OCI-LY3 (cell line): ENCODE data around the gene GAMT.

Experiments used
- H2AFZ ChIP-seq: fragments of 200-600, 300-600 bp; shearing (Covaris generic); 2 replicates; pipeline ENCODE4 v1.6.0; 2014; ENCODE audit warnings: antibody characterized with exemption, low read depth, low read length
- H3K27ac ChIP-seq: fragments of 200-600, 300-600 bp; sonication (generic); 2 replicates; pipeline ENCODE4 v1.5.1; 2014; ENCODE audit warnings: mild to moderate bottlenecking, low read length, moderate library complexity, mixed read lengths
- H3K27me3 ChIP-seq: fragments of 200-600, 300-600 bp; sonication (generic); 2 replicates; pipeline ENCODE4 v1.6.1; 2014; ENCODE audit warnings: low read depth, low read length, mixed read lengths
- H3K36me3 ChIP-seq: fragments of 200-600, 300-600 bp; sonication (generic); replicated peaks from 2 replicates; pipeline ENCODE3; 2014; ENCODE audit warnings: low read depth, low read length, mixed read lengths
- H3K4me1 ChIP-seq: fragments of 300-600, 200-600 bp; sonication (generic); 2 replicates; pipeline ENCODE4 v1.6.1; 2014; ENCODE audit warnings: low read length, mixed read lengths
- H3K4me2 ChIP-seq: fragments of 200-600, 300-600 bp; sonication (generic); 2 replicates; pipeline ENCODE4 v1.6.1; 2014; ENCODE audit warnings: low read length, mixed read lengths
- H3K4me3 ChIP-seq: fragments of 300-600, 200-600 bp; sonication (generic); 2 replicates; pipeline ENCODE4 v1.5.1; 2014; ENCODE audit warnings: antibody characterized with exemption, mild to moderate bottlenecking, low read length, moderate library complexity
- H3K79me2 ChIP-seq: fragments of 300-600, 200-600 bp; shearing (Covaris generic); 2 replicates; pipeline ENCODE4 v1.6.1; 2014; ENCODE audit warnings: mild to moderate bottlenecking, low read length, mixed read lengths
- H3K9ac ChIP-seq: fragments of 300-600, 200-600 bp; shearing (Covaris generic); 2 replicates; pipeline ENCODE4 v1.6.0; 2014; ENCODE audit warnings: mild to moderate bottlenecking, low read length, moderate library complexity
- H3K9me3 ChIP-seq: fragments of 200-600, 300-600 bp; shearing (Covaris generic); 2 replicates; pipeline ENCODE4 v1.6.1; 2014; ENCODE audit warnings: low read length, mixed read lengths; ENCODE audit not compliant: insufficient read depth
- H4K20me1 ChIP-seq: fragments of 200-600, 300-600 bp; sonication (generic); 2 replicates; pipeline ENCODE4 v1.6.1; 2016; ENCODE audit warnings: low read length, mixed read lengths; ENCODE audit not compliant: insufficient read depth
- CTCF ChIP-seq: fragments of 200-600, 300-600 bp; sonication (generic); IDR thresholded peaks from 2 replicates; pipeline ENCODE4 v1.5.1; 2014; ENCODE audit warnings: antibody characterized with exemption, low read length, low read depth
- EZH2phosphoT487 ChIP-seq: fragments of 200-600 bp; shearing (Covaris generic); IDR thresholded peaks from 2 replicates; pipeline ENCODE4 v1.6.1; 2018; ENCODE audit warnings: antibody characterized with exemption, mixed run types, low read depth

Gene GAMT

DNA sequence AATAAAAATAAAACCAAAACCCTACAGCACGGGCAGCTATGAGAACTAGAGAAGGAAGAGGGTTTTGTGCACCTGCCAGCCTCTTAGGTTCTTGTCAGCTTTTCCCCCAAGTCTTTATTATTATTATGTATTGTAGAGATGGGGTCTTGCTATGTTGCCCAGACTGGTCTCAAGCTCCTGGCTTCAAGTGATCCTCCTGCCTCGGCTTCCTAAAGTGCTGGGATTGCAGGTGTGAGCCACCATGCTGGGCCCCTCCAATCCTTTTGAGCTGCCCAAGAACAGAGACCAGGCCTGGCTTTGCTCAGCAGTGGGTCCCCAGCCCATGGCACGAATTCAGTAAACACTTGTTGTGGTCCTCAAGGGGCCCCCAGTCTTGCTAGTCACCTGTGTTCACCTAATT lies 19.1 kb downstream of the GAMT start:
- no peak overlapping the region for H3K4me2 ChIP-seq
- H3K36me3 ChIP-seq: peaks cover 5% of the 10 kb centered on the region
- no peaks in the 10 kb centered on the region for H3K9me3 ChIP-seq
- no peaks in the 10 kb centered on the region for H3K27me3 ChIP-seq
- H4K20me1 ChIP-seq: no peaks in the 10 kb centered on the region
- no peak for TF ChIP-seq CTCF
- TF ChIP-seq EZH2phosphoT487: no peak
- no peak overlapping the region for H2AFZ ChIP-seq
- H3K27ac ChIP-seq: no peak overlapping the region
- H3K79me2 ChIP-seq: peaks cover 33% of the 10 kb centered on the region
- H3K9ac ChIP-seq: no peak overlapping the region
- H3K4me3 ChIP-seq: no peak overlapping the region
- H3K4me1 ChIP-seq: peaks cover 11% of the 10 kb centered on the region

- H3K4me2 ChIP-seq: no peak overlapping the region
- H3K27ac ChIP-seq: no peak overlapping the region
Observed at GRCh38 chr19:1379961-1380489, 21.3 kb downstream of the GAMT start.

DNA sequence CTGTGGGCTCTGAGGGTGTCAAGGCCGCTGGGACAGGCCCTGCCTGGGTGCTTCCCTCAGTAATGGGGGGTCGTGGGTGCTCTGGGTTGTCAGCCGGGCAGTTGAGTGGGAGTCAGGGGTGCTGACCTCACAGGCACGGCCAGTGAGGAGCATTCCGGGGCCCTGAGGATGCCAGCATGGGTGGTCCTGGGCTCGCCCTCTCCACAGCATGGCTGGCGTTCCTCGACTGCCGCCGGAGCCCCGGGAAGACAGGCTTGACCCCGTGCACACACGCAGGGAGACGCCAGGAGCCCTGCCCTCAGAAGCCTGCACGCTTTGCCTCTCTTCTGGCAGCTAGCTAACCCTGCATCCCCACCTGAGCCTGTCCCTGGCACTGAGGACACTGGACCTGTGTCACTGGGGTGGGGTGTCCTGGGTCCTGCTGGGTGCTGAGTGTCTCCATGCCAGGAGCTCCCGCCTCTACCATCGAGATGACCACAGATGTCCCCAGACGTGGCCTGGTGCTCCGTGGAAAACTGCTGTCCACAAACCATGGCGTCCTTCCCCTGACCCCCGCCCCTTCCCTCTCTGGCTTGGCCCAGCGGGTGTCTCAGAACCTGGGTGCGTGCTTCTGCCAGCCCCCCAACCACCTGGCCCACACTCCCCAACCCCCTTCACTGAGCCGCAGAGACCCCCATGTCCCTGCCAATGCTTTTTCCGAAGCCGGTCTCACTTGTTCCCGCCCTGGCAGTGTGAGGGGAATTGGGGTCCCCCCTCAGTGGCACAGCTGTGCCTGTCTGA lies 22.0 kb downstream of the GAMT start:
- Histone ChIP-seq H3K4me1 (peaks cover 5% of the 10 kb centered on the region), H3K9me3 (no peaks in the 10 kb centered on the region), H3K9ac (no peak overlapping the region), H3K27ac (no peak overlapping the region), H4K20me1 (no peaks in the 10 kb centered on the region), H3K79me2 (peaks cover 6% of the 10 kb centered on the region), H3K4me2 (no peak overlapping the region), H3K4me3 (no peak overlapping the region), H3K36me3 (no peaks in the 10 kb centered on the region), H2AFZ (no peak overlapping the region), H3K27me3 (no peaks in the 10 kb centered on the region)
- no peak for TF ChIP-seq EZH2phosphoT487
- TF ChIP-seq CTCF: no peak

More at GRCh38 chr19:1379961-1380489, 21.3 kb downstream of the GAMT start:
- H3K27me3 ChIP-seq: no peaks in the 10 kb centered on the region
- no peak overlapping the region for H3K9ac ChIP-seq
- H4K20me1 ChIP-seq: no peaks in the 10 kb centered on the region
- no peak overlapping the region for H2AFZ ChIP-seq
- peaks cover 13% of the 10 kb centered on the region for H3K79me2 ChIP-seq
- no peaks in the 10 kb centered on the region for H3K9me3 ChIP-seq
- no peaks in the 10 kb centered on the region for H3K36me3 ChIP-seq
- H3K4me3 ChIP-seq: no peak overlapping the region
- TF ChIP-seq EZH2phosphoT487 (no peak), CTCF (no peak)
- H3K4me1 ChIP-seq: peaks cover 11% of the 10 kb centered on the region

DNA sequence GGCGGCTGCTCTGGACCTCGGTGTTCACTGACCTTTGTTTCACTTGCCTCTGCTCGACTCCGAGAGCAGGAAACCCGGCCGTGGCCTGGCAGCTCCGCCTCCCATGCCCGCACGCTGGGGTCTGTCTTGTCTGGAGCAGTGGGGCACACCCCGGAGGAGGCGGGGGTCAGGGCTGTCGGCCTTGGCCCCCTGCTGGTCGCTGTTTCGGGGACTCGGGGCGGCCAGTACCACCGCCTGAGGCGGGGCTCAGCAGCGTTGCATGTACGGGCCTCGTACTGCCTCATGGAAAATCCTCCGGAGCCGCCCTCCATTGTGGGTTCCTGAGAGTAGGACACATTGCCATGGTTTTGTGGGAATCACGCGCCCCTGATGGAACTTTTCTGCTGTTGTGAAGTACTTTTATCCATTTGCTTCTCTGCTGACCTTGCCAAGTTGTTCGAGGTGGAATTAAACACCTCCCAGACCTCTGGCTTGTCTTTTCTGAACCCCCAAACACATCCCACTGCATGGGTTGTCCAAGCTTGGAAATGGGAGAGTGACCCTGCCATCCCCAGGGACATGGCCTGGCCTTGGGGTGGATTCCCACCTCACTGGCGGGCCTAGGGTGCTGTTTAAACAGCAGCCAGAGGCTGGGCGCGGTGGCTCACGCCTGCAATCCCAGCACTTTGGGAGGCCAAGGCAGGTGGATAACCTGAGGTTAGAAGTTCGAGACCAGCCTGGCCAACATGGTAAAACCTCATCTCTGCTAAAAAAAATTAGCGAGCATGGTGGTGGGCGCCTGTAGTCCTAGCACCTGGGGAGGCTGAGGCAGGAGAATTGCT lies 23.2 kb downstream of the GAMT start:
- H3K4me3 ChIP-seq: no peak overlapping the region
- H3K79me2 ChIP-seq: no peaks in the 10 kb centered on the region
- H3K27ac ChIP-seq: no peak overlapping the region
- no peaks in the 10 kb centered on the region for H3K27me3 ChIP-seq
- no peak overlapping the region for H3K4me2 ChIP-seq
- H2AFZ ChIP-seq: no peak overlapping the region
- no peaks in the 10 kb centered on the region for H4K20me1 ChIP-seq
- no peak for TF ChIP-seq EZH2phosphoT487
- peak; percentile 14; the same call in 1 of the 2 replicates for TF ChIP-seq CTCF
- H3K9me3 ChIP-seq: no peaks in the 10 kb centered on the region
- peaks cover 5% of the 10 kb centered on the region for H3K36me3 ChIP-seq
- H3K9ac ChIP-seq: no peak overlapping the region
- peaks cover 5% of the 10 kb centered on the region for H3K4me1 ChIP-seq
